HL-60/S4 treated with phorbol 12-myristate 13-acetate at 8.2 ng/mL for 4 days and 3 days (cell line): Measurements from ENCODE around the gene TP53BP2.

ENCODE experiments used
- in situ Hi-C: fragments of 300-500 bp; cut with MboI; formaldehyde crosslinking; loops from 2 replicates; pipeline ENCODE4 v1.15.0; 2022; ENCODE audit warnings: low sequenced_read_pairs

Gene TP53BP2

DNA sequence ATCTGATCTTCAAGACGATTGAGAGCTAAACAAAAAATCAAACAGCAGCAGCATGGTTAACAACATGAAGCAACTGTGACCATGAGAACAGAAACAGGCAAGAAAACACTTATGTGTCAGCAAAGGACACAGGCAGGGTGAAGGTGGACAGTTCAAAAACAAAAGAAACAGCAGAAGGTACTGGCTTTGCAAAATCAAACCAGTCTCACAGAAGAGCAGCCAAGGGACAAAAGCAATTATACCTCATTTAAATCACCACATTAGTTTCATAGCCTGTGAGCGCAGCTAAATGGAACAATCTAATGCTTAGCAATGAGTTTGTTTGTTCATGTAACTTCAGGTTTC is 74.3 kb downstream of the TP53BP2 start:
- in situ Hi-C loops, result no loop called here

GRCh38 chr1:223770621-223771315 is 75.0 kb downstream of the TP53BP2 start:
- in situ Hi-C loops, result no loop called here

DNA sequence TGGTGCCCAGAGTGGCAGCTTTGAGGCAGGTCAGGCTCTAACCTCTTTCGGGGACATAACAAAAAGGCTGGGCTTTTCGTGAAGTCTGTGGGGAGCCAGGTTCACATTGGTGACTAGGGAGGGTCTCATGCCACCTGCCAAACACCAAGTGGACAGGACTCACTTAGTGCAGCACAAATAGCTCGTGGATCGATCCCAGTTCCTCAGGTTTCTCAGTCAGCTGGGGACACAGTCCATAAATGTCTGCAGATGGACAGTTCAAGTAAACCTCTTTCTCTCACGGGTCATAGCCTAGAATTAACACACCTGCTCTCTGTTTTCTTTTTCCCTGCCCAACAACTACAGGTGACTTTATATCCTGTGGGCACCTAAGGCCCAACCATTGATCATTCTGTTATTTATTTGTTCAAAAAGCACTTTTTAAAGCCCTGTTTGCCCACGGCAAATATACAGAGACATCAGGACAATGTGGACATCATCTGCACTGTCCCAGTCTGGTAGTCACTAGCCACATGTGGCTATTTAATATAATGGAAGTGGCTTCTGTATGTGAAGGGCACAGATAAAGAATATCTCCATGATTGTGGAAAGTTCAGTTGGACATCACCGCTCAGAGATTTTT is 79.9 kb downstream of the TP53BP2 start:
- in situ Hi-C loops, result no loop called here

DNA sequence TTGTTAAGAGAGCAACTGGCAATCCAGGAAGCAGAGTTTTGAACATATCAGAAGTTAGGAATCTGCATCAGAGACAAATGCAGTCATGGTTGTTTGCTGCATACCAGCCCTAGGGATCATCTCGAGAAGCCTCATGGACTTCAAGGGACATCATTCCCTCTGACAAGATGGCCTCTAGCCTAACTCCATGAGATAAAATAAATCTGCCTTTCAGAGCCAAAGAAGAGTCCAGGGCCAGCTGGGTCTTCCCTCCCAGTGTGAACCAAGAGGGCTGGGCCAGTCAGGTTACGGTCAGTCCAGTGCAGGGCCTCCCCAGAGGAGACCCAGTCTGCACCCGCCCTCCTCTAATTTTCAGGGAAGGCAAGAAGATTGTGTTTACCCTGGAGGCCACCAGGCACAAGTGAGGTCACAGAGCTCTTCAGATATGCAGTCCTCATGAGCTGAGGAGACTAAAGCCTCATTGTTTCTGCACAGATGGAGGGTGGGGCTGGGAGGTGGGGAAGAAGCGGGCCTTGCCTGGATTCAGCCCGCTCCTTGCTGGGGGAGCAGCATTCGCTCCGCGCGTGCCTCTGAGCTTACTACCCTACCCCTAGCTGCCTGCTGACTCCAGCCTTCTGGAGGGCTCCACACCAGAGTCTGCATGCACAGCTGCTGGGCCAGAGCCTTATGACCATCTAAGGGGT is 80.6 kb downstream of the TP53BP2 start:
- in situ Hi-C loops, result no loop called here

- in situ Hi-C loops, result no loop called here
These were observed 81.9 kb downstream of the TP53BP2 start for GRCh38 chr1:223763881-223764280.

- in situ Hi-C loops, result no loop called here
These were observed 82.5 kb downstream of the TP53BP2 start for GRCh38 chr1:223763251-223763650.

DNA sequence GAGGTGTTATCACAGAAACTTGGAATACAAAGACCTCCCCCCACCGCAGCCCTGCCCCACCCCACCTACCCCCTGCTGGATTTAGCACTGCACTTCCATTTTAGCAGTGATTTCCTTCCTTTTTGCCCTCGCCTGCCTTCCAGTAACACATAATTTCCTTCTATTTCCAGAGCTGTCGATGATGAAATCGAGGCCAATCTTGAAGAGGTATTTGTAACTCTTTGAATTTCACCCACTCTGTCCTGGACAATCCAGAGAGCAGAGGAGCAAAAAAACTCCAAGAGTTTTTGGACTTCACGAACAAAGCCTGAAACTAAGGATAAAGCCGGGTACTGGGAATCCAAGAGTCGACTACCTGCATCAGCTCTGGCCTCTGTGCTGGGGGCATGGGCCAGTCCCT is 84.3 kb downstream of the TP53BP2 start:
- in situ Hi-C loops, result no loop called here

DNA sequence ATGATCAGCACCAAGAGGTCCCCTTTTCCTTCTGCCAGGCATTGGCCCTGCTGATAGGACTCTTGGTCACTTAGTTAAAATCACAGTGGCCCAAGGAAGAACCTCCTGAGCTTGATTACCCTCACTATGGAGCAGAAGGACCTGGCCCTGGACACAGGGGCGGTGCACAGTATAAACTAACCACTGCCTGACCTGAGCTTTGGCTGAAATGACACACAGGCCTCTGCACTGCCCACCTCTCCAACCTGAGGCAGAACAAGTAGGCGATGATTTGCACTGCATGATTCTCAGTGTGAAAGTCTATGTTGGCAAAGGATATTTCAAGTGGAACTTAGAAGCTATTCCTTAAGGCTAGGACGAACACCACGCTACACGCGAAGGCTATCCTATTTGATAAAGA is 84.9 kb downstream of the TP53BP2 start:
- in situ Hi-C loops, result no loop called here

- in situ Hi-C loops, result no loop called here
These were observed 86.5 kb downstream of the TP53BP2 start for GRCh38 chr1:223759273-223759672.

- in situ Hi-C loops, result no loop called here
These were observed 87.0 kb downstream of the TP53BP2 start for GRCh38 chr1:223758734-223759133.

DNA sequence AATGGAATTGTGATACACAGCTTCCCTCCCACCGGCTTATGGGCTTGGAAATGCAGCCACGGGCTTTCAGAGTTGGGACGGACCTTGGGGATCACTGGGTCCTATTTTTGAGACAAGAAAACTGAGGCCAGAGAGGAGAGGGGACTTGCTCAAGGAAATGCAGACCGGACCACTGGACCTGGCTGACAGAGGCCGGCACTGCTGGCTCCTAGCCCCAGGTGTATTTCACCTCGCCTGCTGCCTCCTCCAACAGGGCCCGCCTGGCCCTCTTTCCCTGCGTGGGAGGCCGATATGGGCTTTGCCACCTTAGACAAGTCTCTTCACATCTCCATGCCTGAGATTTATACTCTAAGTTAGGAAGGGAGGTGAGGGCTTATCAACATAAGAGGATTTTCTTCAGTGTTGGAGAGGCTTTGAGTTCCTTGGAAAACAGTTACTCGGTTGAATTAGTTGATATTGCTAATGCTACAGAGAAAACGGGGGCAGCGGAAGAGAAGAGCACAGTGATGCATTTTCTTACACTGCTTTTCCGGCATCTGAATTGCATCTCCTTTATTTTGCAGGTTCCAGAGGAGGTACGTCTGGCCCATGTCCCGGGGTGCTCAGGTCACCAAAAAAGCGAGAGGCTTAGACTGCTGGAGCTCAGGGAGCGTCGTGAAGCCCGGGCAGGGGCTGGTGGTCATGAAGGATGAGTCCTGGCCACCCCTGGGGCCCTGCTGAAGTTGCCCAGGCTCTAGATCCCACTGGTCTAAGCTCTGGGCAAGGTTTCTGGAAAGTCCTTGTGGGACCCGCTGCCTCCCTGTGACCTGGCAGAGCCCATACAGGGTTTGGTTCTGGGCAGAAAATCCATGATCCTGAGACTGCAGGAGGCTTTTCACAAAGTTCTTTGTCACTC is 88.7 kb downstream of the TP53BP2 start:
- in situ Hi-C loops, result no loop called here

GRCh38 chr1:223755992-223756775 is 89.6 kb downstream of the TP53BP2 start:
- in situ Hi-C loops, result no loop called here

- in situ Hi-C loops, result no loop called here
These were observed 90.3 kb downstream of the TP53BP2 start for GRCh38 chr1:223755432-223755792.

DNA sequence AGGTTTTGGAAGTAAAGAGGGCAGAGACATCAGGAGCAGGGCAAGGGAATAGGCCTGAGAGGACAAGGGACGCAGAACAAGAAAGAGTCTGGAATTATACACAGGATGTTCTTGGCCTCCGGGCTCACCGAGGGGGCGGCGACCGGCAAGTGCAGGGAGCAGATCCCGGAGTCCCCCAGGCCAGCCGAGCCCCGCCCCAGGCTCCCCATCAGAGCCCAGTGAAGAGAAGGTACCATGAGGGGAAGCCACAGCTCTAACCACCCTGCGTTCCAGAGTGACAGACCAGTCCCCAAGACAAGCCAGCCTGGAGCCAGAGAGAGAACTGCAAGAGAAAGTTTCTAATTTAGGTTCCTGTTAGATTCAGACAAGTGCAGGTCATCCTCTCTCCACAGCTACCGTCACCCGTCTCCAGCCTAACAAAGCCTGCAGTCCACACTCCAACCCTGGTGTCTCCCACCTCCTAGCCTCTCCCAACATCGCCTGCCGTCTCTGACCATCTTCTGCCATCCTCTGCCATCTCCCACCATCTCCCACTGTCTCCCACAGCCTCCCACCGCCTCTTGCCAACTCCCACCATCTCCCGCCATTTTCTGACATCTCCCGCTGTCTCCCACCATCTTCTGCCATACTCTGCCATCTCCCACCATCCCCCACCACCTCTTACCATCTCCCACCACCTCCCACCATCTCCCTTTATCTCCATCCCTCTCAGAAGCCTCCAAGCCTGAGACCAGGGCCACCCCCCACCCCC is 90.9 kb downstream of the TP53BP2 start:
- in situ Hi-C loops, result no loop called here

DNA sequence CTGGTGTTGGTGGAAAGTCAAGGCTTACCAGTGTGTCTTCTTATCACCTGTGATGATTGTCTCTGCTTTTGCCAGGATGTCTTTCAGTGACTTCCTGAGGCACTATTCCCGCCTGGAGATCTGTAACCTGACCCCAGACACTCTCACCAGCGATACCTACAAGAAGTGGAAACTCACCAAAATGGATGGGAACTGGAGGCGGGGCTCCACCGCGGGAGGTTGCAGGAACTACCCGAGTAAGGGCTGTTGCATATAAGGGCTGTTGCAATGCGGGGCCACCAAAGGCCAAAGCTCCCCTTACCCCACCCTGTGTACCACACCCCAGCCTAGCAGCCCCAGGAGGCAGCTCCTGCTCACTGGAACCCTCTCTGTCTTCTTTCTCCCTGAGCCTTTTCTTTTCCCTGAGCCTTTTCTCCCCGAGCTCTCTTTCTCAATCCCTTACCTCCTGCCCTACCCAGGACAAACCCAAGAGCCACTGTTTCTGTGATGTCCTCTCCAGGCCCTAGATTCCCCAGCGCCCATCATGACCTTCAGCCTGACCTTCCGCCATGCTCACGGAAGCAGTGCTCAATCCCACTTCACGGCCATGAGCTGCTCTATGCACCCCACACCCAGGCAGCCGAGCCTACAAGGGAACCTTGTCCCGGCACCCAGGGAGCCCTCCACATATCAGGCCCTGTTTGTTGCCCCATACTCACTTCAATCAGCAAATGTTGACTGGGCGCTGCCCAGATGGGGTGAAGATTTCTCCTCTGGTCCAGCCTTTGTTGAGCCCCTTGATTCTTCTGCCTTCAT is 92.8 kb downstream of the TP53BP2 start:
- in situ Hi-C loops, result no loop called here

DNA sequence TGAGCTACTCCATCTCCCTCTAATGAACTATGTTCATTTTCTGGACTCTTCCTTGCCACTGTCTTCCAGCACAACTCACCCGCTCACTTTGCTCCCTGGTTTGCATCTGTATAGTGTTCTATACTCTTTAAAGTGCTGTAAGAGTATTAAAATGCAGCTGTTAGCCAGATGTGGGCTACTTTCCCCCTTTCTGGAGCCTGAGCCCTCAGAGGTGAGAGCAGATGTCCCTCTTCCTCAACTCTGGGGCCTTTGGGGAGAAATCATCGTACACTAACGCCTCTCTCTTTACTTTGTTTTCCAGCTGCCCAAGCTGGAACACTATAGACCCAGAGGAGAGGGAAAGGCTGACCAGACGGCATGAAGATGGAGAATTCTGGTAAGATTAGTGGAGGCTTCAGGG is 94.1 kb downstream of the TP53BP2 start:
- in situ Hi-C loops, result no loop called here

DNA sequence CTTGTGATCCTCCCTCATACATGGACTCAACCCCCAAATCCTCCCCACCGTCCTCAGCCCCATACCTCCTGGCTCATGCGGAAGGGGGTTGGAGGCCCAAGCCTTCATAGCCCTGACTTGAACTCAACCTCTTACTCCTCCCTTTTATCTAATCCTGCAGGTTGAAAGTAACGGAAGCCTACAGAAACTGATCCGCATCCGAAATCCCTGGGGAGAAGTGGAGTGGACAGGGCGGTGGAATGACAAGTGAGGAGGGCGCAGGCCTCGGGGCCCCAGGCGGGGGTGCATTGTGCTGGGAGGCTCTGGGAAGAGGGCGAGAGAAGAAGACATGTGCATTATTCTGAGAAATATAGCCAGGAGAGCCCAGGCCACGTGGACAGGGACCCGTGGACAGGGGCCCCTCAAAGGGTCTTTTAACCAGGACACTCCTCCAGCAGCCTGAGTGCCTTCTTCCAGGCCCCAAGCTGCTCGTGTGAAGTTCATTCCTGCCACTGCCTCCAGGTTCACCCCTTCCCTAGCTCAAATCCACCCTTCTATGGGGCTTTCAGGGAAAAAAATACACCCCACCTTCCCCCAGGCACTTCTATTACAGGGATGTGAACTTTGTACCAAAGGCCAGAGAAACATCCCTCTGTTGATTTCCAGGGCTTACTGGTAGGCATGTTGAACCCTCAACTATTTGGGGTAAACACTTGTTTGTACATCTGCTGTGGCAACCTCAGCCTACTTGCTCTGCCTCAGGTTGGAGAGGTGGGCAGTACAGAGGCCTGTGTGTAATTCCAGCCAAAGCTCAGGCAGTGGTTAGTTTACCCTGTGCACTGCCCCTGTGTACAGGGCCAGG is 94.8 kb downstream of the TP53BP2 start:
- in situ Hi-C loops, result no loop called here
